AG08396 (cell line): Measurements from ENCODE around the gene BASP1.
"Not testable (repeated sequence)": the region's sequence is repeated elsewhere in the genome, so short reads cannot be mapped to it uniquely, and the experiment has no call there.

ENCODE experiments used
- DNase-seq: peaks from one replicate; pipeline ENCODE4 v3.0.0; 2012; ENCODE audit warnings: low spot score, mixed read lengths

BASP1 gene

DNA sequence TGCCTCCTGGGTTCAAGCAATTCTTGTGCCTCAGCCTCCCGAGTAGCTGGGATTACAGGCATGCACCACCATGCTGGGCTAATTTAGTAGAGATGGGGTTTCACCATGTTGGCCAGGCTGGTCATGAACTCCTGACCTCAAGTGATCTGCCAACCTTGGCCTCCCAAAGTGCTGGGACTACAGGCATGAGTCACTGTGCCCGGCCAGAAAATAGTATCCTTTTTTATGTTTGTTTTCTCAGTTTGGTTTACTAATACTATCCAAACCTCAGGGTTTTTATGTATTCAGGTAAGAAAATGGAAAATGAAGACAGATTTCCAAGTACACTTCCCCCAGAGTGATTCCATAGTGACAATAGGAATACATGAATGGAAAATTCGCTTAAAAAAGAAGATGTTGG lies 101.7 kb downstream of the BASP1 start:
- not testable (repeated sequence) for DNase-seq

DNA sequence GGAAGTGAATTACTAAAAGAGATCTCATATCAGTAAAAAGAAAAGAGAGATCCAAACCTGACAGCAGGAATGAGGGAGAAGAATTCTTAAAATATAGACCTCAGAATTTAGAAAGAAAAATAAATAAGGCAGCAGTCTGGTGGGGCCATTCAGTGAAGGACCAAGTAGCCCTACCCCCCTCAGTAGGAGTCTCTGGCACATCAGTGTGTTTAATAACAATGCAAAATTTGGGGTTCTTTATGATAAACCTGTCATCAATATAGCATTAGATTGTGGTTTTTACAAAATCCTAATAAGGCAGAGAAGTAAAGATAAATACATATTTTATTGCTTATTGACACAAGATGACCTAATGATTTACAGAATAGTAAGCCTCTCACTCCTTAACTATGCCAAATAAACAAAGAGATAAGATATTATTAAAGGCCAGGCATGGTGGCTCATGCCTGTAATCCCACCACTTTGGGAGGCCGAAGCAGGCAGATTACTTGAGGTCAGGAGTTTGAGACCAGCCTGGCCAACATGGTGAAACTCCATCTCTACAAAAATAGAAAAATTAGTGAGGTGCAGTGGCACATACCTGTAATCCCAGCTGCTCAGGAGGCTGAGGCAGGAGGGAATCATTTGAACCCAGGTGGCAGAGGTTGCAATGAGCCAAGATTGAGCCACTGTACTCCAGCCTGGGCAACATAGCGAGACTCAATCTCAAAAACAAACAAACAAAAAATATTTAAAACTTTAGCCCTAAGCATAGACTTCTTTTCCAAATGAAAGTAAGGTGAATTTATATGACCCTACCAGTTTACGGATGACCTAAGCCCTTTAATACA lies 108.6 kb downstream of the BASP1 start:
- no peak for DNase-seq
